HG03521 (cell line): ENCODE data around the gene ARID3B.
"Not testable (repeated sequence)": the region's sequence is repeated elsewhere in the genome, so short reads cannot be mapped to it uniquely, and the experiment has no call there.

Source experiments
- ATAC-seq: cut with Tn5 transposase; IDR thresholded peaks from one replicate; pipeline ENCODE4 v1.9.1; 2021; ENCODE audit warnings: mild to moderate bottlenecking, moderate library complexity; ENCODE audit not compliant: unreplicated experiment

Gene ARID3B

DNA sequence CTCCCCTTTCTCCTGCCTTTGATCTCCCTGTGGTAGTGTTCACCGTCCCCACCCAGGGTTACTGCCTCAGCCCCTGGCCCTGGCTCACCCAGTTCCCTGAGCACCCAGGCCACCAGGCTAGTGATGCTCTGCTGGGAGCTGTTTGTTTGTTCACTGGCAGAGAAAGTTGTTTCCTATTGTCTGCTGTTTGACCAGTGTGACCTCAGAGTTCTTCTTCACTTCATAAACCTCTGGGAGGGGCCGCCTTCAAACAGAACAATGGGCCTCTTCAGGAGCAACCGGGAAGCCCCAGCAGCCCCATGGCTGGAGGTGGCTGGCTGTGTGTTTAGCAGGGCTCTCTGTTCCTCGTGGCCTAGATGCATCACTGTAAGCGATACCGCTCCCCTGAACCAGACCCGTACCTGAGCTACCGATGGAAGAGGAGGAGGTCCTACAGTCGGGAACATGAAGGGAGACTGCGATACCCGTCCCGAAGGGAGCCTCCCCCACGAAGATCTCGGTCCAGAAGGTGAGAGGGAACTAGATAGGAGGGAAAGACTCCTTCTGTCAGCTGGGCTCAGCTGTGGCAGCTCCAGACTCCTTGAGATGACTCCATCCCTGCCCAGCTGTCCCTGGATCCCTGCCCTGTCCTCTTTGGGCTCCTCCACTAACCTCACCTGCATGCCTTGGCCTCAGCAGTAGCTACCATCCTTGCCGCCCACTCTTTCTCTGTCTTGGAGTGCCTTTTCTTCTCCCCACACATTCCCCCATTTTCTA, 78.0 kb downstream of the ARID3B start:
- ATAC-seq: no peak

DNA sequence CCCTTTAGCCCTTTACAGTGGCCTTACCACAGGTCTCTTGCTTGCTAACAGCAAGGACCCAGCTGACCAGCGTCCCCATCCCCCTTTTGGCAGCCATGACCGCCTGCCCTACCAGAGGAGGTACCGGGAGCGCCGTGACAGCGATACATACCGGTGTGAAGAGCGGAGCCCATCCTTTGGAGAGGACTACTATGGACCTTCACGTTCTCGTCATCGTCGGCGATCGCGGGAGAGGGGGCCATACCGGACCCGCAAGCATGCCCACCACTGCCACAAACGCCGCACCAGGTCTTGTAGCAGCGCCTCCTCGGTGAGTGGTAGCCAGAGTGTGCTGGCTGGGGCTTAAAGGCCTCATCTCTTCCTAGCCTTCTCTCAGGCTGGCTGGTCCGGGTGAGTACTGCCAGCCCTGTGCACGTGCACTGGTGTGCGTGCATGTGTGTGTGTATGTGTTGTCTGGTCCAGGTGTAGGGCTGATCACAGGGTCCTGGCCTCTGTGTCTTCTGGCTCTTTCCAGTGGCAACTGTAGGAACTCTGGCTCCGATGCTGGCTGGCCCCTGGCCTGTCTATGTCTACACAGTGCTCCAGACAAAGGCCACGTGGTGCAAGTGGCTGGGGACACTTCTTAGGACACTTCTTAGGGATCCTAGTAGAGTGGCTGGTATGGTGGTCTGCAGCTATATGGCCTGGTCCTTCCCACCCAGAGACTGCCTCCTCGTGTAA, 79.1 kb downstream of the ARID3B start:
- no peak for ATAC-seq

DNA sequence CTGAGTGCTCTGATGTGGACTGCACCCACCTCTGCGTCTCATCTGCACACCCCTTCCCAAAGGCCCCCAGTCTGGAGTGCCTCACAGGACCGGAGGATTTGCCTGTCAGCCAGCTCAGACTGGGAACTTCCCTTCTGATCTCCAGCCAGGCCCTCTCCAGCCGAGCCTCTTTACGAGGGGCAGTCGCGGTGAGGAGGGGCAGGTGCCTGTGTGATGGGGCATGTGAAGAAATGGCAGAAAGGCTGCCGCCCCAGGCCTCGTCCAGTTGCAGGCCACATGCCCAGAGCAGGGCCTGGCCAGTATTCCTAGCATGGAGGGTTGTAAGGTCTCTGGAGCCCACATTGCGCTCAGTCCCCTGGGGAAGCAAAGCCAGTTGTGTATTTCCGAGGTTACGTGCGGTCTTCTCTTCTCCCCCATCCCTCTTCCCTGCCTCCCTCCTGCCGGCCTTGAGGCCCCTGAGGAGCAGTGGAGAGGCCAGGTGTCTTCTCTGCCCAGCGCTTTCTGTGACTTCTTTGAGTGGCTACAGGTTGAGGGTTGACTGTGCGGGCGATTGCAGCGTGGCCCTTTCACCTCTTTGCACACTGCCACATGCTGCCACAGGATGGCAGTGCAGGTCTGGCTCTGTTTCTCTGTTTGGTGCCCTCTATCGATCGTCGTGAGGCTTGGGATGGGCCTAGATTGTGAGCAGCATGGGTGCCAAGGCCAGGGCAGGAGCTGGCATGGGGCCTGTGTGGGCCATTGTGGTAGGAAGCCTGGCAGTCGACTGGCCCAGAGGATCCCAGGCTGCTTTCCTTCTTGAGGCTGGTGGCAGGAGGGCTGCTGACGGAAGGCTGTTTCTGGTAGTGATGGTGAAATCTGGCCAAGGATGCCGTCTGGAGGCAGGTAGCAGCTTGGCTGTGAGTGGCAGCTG, 79.9 kb downstream of the ARID3B start:
- ATAC-seq: peak; percentile 45

DNA sequence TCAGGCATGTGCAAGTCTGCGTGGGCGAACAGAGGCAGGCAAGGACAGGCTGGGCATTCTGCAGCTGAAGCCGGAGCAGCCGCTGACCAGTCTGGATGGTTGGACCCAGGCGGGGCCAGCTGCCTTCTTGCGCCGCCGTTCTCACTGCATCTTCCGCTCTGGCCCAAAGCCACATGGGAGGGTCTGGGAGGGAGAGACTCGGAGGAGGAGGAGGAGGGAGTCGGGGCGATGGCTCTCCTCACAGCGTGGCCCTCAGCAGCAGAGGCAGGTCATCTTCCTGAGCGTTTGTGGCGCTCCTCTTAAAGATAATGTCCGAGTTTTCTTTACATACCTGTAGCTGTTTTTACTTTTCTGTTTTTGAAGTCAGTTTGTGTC, 80.5 kb downstream of the ARID3B start:
- ATAC-seq: no peak

DNA sequence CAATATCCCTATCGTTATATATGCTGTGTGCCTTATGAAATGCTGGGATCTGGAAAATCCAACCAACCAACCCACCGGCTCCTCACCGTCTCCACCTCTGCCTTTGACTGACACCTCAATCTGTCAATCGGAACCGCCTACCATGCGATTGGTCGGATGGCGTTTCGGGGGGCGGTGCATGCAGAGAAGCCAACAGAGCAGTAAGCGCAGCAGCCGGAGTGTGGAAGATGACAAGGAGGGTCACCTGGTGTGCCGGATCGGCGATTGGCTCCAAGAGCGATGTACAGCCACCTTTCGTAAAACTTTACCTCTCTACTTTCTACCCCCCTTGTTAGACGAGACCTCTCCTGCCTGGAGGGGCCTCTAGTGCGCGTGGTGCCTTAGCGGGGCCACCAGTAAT, 80.9 kb downstream of the ARID3B start:
- no peak for ATAC-seq

DNA sequence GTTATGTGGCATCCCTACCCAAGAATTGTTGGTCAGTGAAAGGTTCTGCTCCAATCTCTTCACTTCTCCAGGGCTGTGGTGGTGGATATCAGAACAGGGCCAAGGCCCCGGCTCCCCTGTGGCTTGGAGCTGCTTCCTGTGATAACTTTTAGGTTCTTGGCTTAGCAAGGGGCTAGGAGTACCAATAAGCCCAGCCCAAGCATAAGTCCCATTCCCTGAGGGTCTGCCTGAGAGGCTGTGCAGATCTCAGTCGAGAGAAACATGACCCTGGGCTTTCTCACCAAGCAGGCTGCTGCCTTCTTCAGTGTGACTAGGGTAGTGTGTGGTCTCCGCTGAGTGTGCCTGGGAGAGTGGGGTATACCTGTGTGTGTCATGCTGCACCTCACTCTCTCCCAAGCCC, 81.7 kb downstream of the ARID3B start:
- no peak for ATAC-seq

DNA sequence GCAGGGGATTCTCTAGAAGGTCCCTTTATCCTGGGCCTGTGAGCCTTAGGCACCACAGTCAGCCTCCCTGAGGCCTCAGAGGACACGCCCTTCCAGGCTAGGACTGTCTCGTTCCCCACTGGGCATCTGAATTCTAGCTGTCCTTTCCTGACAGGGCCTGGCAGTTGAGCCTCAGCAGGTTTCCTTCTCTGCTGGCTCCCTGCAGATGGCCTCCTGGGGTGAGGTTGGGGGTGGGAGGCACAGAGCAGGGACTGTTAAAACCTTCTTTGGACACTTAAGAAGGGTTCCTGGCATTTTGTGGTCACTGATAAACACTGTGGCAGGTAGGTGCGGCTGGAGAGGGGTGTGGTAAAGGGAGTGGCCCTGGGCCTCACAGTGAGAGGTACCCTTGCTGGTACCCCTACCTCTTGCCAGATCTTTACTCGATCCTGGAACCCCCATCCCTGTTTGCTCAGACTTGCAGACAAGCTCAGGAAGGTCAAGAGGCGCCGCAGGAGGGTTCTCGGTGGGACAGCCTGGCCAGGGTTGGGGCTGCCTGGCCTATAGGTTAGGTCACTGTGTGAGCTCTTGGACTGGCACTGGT, 83.1 kb downstream of the ARID3B start:
- ATAC-seq: no peak

DNA sequence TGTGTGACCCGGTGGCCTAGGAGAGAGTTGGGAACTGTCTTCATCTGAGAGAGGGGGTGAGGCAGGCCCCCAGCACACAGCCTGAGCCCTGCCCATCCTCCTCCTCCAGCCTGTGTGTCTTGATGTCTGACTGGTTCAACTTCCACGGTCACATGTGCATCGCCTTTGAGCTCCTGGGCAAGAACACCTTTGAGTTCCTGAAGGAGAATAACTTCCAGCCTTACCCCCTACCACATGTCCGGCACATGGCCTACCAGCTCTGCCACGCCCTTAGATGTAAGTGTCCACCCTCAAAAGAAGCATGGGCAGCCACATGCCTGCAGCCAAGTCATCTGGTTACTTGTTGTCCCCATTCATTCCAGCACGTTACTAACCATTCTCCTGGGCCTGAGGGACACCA, 84.7 kb downstream of the ARID3B start:
- no peak for ATAC-seq

DNA sequence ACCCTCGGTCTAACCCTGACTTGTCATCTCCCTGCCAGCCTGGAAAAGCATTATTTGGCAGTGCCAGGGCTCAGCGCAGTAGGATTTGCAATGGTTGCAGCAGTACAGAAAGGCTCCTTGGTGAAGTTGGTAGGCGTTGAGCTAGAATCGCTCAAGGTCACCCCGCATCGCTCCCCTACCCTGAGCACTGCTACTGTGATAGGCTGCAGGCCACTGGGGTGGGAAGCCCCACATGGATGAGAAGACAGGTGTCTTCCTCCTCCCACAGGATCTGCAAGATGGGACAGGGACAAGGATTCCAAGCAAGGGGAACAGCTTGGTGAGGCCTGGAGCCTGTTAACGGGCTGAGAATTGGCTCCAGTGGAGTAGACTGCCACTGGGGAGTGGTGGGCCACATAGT, 85.3 kb downstream of the ARID3B start:
- no peak for ATAC-seq

DNA sequence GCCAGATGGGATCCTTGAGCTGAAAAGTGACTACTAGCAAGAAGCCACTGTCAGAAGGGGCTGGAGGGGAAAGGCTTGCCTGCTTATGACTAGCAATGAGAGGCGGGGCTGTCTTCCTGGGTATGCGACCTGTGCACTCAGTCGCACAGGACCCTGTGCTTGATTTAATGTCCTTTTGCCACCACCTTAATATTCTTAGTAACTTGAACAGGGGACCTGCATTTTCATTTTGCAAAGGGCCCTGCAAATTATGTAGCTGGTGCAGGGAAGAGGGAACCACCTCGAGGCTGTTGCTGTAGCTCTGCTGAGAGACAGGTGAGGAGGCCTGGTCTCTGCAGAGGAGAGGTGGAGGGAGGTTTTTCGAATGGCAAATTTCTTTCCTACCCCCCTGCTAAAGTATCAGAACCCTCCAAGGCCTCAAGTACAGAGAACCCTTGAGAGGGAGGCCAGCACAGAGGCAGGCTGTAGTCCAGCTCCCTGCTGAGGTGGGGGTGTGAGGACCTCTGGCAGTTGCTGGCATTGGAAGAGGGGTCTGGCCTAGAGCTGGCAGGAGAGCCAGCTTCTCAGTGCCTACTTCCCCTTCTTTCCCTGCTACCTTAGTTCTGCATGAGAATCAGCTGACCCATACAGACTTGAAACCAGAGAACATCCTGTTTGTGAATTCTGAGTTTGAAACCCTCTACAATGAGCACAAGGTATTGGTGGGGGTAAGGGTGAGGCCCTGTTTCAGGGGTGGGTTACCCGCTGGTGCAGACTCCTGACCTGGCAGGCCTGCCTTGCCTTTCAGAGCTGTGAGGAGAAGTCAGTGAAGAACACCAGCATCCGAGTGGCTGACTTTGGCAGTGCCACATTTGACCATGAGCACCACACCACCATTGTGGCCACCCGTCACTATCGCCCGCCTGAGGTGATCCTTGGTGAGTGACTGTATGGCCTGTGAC, 86.0 kb downstream of the ARID3B start:
- no peak for ATAC-seq

DNA sequence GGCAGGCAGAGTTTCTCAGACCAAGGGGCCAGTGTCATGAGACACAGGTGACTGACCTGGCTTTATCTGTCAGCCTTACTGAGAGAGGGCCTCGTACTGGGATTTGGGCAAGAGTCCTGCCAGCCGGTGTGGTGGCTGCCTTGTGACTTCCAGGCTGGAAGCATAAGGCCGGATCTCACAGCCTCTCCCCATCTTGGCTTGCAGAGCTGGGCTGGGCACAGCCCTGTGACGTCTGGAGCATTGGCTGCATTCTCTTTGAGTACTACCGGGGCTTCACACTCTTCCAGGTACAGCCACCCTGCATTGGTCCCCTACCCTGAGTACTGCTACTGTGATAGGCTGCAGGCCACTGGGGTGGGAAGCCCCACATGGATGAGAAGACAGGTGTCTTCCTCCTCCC, 86.7 kb downstream of the ARID3B start:
- ATAC-seq: no peak

DNA sequence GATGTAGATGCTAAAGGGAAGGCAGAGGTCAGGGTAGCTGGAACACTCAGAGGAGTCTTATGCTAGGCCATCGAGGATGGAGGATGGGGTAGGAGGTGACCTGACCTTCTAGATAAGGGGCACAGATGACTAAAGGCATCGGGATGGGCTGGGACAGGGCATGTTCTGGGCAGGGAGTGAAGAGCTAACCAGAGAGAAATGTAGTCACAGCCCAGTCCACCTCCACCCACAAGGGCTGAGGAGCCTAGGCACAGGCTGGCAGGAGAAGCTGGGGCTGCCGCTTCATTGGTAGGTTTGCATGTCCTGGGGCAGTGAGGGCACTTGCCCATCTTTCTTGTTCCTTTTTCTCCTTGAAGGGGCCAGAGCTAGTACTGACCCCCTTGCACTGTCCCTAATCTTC, 87.2 kb downstream of the ARID3B start:
- no peak for ATAC-seq

DNA sequence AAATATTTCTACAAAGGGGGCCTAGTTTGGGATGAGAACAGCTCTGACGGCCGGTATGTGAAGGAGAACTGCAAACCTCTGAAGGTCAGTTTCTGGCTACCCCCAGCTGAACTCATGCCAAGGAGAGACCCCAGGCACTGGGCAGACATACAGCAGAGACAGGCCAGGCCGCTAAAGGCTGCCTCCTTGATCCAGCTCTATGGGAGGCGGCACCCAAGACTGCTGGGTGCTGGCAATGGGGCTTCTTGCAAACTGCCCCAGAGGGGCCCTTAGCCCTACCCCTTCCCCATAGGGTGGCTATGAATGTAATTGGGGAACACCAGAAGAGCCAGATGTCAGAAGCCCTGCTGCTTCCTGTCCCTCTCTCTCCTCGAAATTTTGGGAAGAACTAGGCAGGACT, 87.9 kb downstream of the ARID3B start:
- no peak for ATAC-seq

DNA sequence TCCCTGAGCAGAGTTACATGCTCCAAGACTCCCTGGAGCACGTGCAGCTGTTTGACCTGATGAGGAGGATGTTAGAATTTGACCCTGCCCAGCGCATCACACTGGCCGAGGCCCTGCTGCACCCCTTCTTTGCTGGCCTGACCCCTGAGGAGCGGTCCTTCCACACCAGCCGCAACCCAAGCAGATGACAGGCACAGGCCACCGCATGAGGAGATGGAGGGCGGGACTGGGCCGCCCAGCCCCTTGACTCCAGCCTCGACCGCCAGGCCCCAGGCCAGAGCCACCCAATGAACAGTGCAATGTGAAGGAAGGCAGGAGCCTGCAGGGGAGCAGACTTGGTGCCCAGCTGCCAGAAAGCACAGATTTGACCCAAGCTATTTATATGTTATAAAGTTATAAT, 88.7 kb downstream of the ARID3B start:
- ATAC-seq: not testable (repeated sequence)

DNA sequence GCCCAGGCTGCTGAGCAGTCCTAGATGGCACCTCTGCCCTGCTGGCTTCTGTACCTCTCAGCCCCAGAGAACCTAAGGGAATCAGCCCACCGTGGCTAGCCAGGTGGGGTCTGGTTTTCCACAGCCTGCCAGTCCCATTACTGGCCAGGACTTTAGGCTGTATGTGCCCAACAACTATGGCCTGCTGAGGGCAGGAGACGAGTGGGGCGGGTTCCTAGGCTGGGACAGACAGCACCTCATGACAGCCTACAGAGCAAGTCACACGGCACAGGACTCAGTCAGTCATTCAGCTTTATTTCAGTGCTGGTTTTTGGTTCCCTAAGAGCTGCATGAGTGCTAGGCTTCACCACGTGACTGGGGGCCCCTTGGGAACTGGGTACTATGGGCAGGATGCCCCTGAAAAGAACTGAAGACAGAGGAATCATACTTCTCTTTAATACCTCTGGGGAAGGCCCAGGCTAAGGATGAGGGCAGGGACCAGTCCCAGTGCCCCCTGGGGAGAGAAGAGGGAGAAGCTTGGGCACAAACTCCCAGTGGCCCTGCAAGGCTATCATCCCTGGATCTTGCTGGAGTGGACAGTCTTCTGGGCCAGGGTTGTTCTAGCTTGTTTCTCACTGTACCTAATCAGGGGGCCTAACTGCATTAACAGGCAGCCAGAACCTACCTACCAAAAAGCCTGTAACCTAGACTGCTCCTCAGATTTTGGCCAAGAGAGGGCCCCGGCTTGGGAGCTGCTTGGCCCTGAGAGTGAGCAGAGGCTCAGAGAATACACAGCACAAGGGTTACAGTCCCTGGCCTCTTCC, 89.5 kb downstream of the ARID3B start:
- ATAC-seq: no peak

DNA sequence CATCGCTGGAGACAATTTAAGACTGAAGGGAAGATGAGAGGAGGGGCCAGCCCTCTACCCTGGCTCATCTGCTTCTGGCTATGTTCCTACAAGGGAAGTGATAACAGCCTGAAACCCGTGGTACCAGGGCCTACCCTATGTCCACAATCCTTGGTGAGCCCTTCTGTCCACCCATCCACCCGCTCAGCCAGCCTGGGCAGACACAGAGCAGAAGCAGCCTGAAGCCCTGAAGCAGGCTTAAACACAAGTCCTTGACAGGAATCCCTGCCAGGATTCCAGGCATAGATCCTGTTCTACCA, 90.0 kb downstream of the ARID3B start:
- ATAC-seq: no peak

DNA sequence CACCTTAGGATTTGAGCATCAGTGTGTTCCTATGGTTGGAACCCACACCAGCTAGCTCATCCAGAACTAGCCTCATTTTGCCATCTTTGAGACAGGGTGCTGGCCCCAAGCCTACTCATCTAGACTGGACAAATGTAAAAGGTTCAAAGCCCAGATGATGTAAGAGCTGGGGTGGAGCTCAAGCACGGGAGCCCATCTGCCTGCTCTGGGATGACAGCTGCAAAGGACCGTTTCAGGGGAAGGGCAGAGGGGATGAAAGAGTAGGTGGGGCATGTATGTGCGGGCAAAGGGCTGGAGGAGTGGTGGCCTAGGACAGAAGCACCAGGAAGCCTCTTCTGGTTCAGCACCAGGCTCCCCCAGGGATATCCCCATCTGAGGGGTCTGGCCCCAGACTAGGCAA, 90.4 kb downstream of the ARID3B start:
- no peak for ATAC-seq

DNA sequence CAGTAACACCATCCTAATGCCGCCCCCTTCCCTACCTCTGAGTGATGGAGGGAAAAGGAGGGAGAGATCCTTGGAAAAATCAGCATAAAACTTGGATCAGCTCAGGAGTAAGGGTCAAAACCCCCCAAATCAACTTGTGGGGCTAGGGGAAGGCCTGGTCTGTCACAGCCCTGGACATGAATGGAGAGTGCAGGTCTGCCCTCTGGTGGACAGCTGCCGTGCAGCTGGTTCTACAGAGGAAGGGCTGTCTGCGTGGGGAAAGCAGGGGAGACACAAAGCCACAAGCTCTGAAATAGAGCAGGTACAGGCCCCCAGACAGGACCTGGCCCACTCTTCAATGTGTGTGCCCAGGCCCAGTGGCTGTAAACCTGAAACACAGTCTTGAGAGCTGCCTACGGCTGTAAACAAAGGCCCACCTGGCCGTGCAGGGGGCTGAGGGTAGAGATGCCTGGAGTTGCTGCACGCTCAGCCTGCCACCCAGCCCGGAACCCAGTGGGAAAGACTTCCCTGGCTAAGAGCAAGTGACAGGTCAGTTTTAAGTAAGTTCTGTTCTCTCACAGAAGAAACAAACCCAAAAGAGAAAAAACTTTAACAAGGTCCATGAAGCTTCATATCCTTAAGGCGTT, 91.0 kb downstream of the ARID3B start:
- no peak for ATAC-seq

DNA sequence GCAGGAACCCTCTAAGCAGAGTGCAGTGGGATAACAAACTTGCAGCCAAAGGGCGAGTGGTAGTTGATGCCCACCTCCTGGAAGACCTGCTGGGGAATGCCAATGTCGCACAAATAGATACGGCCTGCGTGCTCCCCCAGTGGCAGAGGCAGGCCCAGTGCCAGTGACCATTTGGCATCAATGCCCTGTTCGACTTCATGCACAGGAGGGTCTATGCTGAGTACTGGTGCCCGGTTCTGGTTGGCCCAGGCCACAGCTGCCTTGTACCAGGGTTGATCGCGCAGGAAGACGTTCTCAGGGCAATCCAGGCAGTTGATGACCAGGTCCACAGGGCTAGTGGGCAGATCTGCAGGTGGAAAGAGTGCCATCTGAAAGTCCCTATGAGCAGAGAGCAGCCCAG, 91.6 kb downstream of the ARID3B start:
- no peak for ATAC-seq
